HG03175 (cell line): ENCODE data around the gene TOP3A.

ENCODE experiments used
- ATAC-seq: cut with Tn5 transposase; IDR thresholded peaks from one replicate; pipeline ENCODE4 v1.9.1; 2021; ENCODE audit warnings: mild to moderate bottlenecking, moderate library complexity; ENCODE audit not compliant: unreplicated experiment

TOP3A gene

GRCh38 chr17:18280766-18281371 is 33.9 kb downstream of the TOP3A start:
- no peak for ATAC-seq

DNA sequence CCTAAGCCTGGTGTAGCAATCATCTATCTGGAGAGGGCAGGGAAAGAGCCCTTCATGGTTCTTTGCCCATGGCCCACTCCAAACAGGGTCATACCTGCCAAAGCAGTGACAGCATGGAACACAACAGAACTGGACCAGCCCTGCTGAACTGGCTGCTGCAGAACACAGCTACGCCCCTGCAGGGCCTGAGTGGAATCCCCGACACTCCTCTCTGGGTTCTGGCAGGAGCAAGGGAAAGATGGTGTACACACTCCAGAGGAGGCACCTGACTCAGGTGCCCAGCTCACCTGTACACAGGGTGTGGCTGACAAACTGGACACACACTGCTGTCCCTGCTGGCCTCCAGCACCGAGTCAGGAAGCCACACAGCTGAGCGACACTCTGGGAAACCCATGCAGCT is 34.5 kb downstream of the TOP3A start:
- no peak for ATAC-seq

GRCh38 chr17:18278867-18279266 is 35.9 kb downstream of the TOP3A start:
- no peak for ATAC-seq

GRCh38 chr17:18277076-18277475 is 37.7 kb downstream of the TOP3A start:
- ATAC-seq: no peak

GRCh38 chr17:18270046-18270931 is 44.5 kb downstream of the TOP3A start:
- no peak for ATAC-seq

DNA sequence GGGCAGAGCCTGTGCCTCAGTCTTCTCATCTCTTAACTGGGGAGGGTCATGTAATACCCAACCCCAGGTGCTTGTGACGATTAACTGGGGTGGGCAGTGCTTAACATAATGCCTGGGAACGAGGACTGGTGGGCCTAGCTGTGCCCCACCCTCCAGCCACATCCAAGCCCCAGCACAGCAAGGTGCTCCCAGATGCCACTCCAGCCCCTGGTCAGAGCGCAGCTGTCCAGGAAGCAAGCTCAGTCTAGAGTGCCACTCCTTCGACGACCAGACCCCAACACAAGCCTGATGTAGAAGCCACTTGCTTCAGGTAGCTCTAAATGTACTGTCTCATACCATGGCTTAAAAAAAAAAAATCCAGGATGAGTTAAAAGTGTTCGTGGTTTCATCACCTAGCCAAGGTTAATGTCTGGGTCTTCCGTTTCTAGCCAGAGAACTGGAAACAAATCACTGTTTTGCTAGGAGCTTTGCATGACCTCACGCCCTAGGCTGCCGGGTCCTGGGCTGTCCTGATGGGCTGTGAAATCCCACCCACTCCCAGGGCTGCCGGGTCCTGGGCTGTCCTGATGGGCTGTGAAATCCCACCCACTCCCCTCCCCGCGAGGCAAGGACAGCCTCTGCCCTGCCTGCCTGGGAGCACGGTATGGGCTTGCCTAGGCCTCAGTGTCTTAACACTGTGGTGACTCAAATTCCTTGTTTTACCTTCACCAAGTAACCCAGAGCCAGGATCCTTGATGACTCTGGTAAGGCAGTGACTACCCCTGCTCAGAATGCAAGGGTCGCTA is 46.7 kb downstream of the TOP3A start:
- no peak for ATAC-seq

- no peak for ATAC-seq
Measured at GRCh38 chr17:18267366-18267765, 47.4 kb downstream of the TOP3A start.

- no peak for ATAC-seq
Measured at GRCh38 chr17:18263885-18264682, 50.7 kb downstream of the TOP3A start.

DNA sequence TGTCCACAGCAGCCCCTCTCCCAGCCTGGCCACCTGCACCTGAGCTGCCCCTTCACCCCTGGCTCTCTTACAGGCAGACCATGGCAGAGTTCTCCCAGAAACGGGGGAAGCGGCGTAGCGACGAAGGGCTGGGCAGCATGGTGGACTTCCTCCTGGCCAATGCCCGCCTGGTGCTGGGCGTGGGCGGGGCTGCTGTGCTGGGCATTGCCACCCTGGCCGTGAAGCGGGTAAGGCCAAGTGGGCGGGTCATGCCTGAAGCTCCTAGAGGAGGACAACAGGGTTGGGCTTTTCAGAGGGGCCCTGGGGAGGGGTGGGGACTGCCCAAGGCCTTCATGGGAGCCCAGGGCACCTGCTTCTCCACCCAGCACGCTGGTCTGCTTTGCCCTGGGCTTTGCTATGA is 52.2 kb downstream of the TOP3A start:
- ATAC-seq: no peak

DNA sequence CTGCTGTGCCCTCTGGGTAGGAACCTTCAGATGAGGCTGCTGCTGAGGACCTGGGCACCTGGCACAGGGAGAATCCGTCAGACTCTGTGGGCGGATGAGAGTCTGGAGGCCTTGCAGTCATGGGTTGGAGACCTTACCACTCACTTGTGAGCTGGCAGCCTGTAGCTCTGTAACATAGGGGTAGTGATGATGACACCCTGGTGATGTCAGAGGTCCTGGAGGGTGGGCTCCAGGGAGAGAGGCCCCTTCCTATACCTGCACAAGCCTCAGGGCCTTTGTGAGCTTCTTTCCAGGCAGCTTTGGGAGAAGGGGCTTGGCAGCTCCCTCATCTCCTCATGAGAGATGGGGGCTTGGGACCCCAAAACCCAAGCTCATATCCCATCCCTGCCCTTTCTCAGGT is 52.7 kb downstream of the TOP3A start:
- no peak for ATAC-seq

- no peak for ATAC-seq
Measured at GRCh38 chr17:18261659-18262058, 53.1 kb downstream of the TOP3A start.

GRCh38 chr17:18261146-18261515 is 53.7 kb downstream of the TOP3A start:
- no peak for ATAC-seq

DNA sequence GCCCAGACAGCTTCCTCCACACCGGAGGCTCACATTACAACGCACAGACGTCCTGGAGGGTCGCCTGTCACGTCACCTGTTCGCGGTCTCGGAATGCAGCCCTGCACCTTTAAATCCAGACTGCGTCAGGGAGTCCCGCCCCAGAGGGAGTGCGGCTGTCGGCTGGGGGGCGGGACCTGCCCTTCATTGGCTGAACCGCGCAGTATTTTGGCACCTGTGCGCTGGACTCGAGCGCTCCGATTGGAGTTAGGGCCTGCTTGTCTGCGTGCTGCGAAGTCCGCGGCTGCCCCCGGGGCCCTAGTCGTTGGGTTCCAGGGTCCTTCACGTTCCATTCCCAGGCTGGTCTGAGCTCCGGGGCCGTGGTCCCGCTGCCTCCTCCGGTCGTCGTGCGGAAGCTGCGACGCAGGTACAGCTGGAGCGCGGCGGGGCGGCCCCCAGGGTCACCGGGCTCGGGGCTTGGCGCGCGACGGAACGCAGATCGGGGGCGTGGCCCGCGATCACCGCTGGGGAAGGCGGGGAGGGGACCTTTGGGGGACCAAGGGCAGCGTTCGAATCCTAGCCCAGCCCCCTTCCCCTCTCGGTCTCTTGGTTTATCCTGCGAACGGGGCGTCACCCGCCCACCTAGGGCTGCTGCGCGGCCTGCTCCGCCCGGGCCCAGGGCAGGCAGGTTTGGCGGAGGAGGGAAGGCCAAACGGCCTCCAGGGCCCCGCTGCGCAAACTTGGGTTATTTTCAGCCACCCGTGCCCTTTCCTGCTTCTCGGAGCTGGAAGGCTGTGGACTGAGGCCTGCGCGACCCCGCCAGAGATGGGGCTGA is 54.3 kb downstream of the TOP3A start, which contains the start of gene MIEF2:
MIEF2 (plus strand) TSS at position 331 of the 814 bp plus-strand sequence. CDS start 2,059 bp downstream, outside the sequence.
- peak; percentile 85 for ATAC-seq

DNA sequence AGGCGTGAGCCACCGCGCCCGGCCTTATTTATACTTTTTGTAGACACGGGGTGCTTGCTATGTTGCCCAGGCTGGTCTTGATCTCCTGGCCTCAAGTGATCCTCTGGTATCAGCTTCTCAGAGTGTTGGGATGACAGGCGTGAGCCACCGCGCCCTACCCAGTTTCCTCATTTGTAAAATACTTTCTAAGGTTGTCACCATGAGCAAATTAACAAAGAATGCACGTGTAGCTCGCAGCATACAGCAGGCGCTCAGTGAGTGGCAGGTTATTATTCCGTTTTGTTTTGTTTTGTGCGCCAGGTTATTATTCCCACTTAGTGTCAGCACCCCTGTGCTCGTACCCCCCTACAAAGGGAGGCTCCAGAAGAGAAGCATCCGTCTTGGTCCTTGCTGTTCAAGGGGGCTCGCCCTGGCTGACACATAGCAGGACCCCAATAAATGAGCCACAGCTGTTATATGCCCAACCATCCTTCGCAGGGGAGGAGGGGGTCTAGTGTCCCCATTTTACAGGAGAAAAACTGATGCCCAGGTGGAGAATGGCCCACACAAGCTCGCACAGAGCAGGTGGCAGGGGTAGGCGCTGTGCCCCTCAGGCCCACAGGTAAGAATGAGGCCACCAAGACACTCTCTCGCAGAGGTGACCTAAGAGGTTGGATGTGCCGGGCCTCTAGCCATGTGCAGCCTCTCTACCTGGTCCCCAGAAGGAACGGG is 55.0 kb downstream of the TOP3A start:
- ATAC-seq: no peak

DNA sequence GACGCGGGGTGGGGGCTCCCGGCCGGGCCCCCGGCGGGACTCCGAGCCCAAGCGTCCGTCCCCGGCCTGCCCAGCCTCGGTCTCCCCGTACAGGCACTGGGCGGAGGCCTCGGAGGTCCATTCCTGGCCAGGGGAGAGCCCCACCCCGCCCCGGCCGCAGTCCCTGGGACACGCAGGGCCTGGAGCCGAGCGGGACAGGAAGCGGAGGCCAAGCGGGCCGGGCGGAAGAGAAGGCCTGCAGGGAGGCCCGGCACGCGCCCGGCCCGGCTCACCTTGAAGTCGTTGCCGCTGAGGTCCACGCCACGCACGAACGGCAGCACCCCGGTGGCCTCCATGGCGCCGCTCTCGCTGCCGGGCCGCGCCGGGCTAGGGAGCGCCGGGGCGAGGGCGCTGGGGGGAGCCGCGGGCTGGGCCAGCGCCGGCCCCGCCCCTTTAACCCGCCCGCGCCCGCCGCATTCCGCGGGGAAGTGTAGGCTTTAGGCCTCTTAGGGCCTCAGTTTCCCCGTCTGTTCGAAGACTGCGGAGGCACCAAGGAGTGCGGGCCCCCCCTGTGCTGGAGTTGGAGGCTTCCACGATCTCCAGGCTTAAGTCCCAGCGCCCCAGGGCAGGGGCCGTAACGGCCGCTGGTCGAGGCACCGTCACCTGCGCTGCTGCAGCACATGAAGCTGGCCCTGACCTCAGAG is 56.3 kb downstream of the TOP3A start, which contains the start of gene FLII:
FLII (minus strand) TSS at position 383 of the 683 bp plus-strand sequence; CDS start at position 335, 48 bp downstream.
- ATAC-seq: no peak

- peak; percentile 34 for ATAC-seq
Measured at GRCh38 chr17:18257982-18258355, 56.8 kb downstream of the TOP3A start.

GRCh38 chr17:18257268-18257981 is 57.4 kb downstream of the TOP3A start:
- ATAC-seq: no peak

DNA sequence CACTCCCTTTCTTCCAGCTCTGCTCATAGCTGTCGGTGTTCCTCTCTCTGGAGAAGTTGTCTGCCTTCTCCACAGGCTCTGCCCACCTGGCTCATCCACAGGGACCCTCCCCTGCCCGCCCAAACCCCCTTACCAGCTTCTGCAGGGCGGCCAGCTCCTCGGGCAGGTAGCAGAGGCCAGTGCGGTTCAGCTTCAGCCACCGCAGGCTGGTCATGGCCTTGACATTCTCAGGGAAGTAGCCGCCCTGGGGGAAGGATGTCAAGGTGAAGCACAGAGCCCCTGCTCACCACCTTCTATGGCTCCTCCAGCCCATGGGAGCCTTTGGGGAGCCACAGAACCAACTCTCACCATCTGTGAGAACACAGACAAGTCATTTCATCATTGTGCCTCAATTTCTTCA is 58.0 kb downstream of the TOP3A start:
- ATAC-seq: no peak
